22Rv1 (cell line): ENCODE measurements around the gene CCDC159.
A peak's percentile ranks its signal among the peaks of the same experiment; 100 is the strongest.

Experiments
- H3K27ac ChIP-seq: fragments of 450-650 bp; 2 replicates; pipeline ENCODE4 v1.5.1; 2017
- CTCF ChIP-seq: fragments of 450-650 bp; IDR thresholded peaks from 2 replicates; pipeline ENCODE4 v1.5.1; 2017; ENCODE audit warnings: mild to moderate bottlenecking
- ZFX ChIP-seq: fragments of 450-650 bp; IDR thresholded peaks from 2 replicates; pipeline ENCODE4 v1.6.1; 2017; ENCODE audit warnings: antibody characterized with exemption, borderline replicate concordance

Gene CCDC159

GRCh38 chr19:11355160-11356073 lies 9.1 kb downstream of the CCDC159 start, which contains the start of gene PLPPR2:
Gene PLPPR2, plus strand, starts transcription at chr19:11355432. Its CDS starts 2,242 bp downstream, at chr19:11357674.
- no peak within 1 kb of the TSS for H3K27ac ChIP-seq
- TF ChIP-seq CTCF (no peak), ZFX (no peak)

- TF ChIP-seq CTCF (no peak), ZFX (no peak)
- no peak overlapping the region for H3K27ac ChIP-seq
Measured at GRCh38 chr19:11356074-11356397, 9.7 kb downstream of the CCDC159 start.

GRCh38 chr19:11356676-11357550 lies 10.6 kb downstream of the CCDC159 start:
- no peak overlapping the region for H3K27ac ChIP-seq
- TF ChIP-seq CTCF (no peak), ZFX (no peak)

- TF ChIP-seq CTCF (no peak), ZFX (no peak)
- H3K27ac ChIP-seq, result no peak overlapping the region
Measured at GRCh38 chr19:11359421-11359820, 13.1 kb downstream of the CCDC159 start.

GRCh38 chr19:11361037-11361770 lies 14.9 kb downstream of the CCDC159 start:
- peak overlapping the region; percentile 48 for H3K27ac ChIP-seq
- TF ChIP-seq ZFX (no peak), CTCF (no peak)

GRCh38 chr19:11361771-11362731 lies 15.7 kb downstream of the CCDC159 start:
- no peak for TF ChIP-seq CTCF
- TF ChIP-seq ZFX, result no peak
- H3K27ac ChIP-seq, result peak overlapping the region; percentile 48
